ENCODE measurements around the gene SLC16A12. TPM values are rescaled to one million over a fixed set of nuclear protein-coding genes. Genes with fewer than 3 reads are reported as not detected.
"Not testable (repeated sequence)": the region's sequence is repeated elsewhere in the genome, so short reads cannot be mapped to it uniquely, and the experiment has no call there.

SLC16A12 gene
- polyA plus RNA-seq, 6 donors from 2014 or later = not detected

- Mint-ChIP-seq H3K36me3 (no peaks in the 10 kb centered on the region), H3K4me1 (peaks cover 4 to 15% (median 5%) of the 10 kb centered on the region in 3 donors), H3K9me3 (peaks cover 0 to 4% (median 0%) of the 10 kb centered on the region in 7 donors), H3K27ac (no peak overlapping the region), H3K27me3 (peaks cover 72 to 78% (median 73%) of the 10 kb centered on the region in 3 donors), H3K4me3 (peak overlapping the region in 5 of 8 donors; percentile 9 to 81 (median 58))
- no peak for ATAC-seq (ENCODE audit: low read depth in 2 of 2)
- no peak for DNase-seq
Observed at GRCh38 chr10:89536013-89536354, 590 bp upstream of the SLC16A12 start.

- Mint-ChIP-seq H3K4me1 (peaks cover 4 to 14% (median 5%) of the 10 kb centered on the region in 3 donors), H3K4me3 (peak overlapping the region in 5 of 8 donors; percentile 19 to 75 (median 53)), H3K27ac (no peak overlapping the region), H3K27me3 (peaks cover 69 to 77% (median 71%) of the 10 kb centered on the region in 3 donors), H3K9me3 (peaks cover 0 to 4% (median 0%) of the 10 kb centered on the region in 7 donors), H3K36me3 (no peaks in the 10 kb centered on the region)
- DNase-seq (no peak), ATAC-seq (ENCODE audit: low read depth in 2 of 2) (no peak)
Observed at GRCh38 chr10:89534826-89535166, 598 bp downstream of the SLC16A12 start.

- no peaks in the 10 kb centered on the region for H3K36me3 Mint-ChIP-seq
- no peak overlapping the region for H3K4me3 Mint-ChIP-seq
- no peak overlapping the region for H3K27ac Mint-ChIP-seq
- ATAC-seq (ENCODE audit: low read depth in 2 of 2) (no peak), DNase-seq (no peak)
- H3K27me3 Mint-ChIP-seq = peaks cover 50 to 65% (median 58%) of the 10 kb centered on the region in 3 donors
- H3K9me3 Mint-ChIP-seq = peaks cover 0 to 4% (median 0%) of the 10 kb centered on the region in 7 donors
- H3K4me1 Mint-ChIP-seq = peaks cover 4 to 14% (median 5%) of the 10 kb centered on the region in 3 donors
Observed at GRCh38 chr10:89532476-89532875, 2.9 kb downstream of the SLC16A12 start.

- Mint-ChIP-seq H3K27me3 (peaks cover 46 to 54% (median 50%) of the 10 kb centered on the region in 3 donors), H3K27ac (no peak overlapping the region), H3K4me1 (peaks cover 4 to 14% (median 5%) of the 10 kb centered on the region in 3 donors), H3K36me3 (no peaks in the 10 kb centered on the region), H3K4me3 (no peak overlapping the region), H3K9me3 (peaks cover 0 to 4% (median 0%) of the 10 kb centered on the region in 7 donors)
- DNase-seq (no peak), ATAC-seq (ENCODE audit: low read depth in 2 of 2) (no peak)
Observed at GRCh38 chr10:89531359-89531758, 4.0 kb downstream of the SLC16A12 start.

- H3K4me1 Mint-ChIP-seq; H3K36me3 Mint-ChIP-seq; H3K27ac Mint-ChIP-seq; H3K4me3 Mint-ChIP-seq; H3K9me3 Mint-ChIP-seq; ATAC-seq (ENCODE audit: low read depth in 2 of 2); DNase-seq: not testable (repeated sequence)
- peaks cover 40 to 43% (median 41%) of the 10 kb centered on the region in 3 donors for H3K27me3 Mint-ChIP-seq
Observed at GRCh38 chr10:89529711-89530110, 5.7 kb downstream of the SLC16A12 start.

GRCh38 chr10:89526358-89526757, 9.0 kb downstream of the SLC16A12 start:
- no peak for DNase-seq
- H3K4me3 Mint-ChIP-seq = no peak overlapping the region
- ATAC-seq (ENCODE audit: low read depth in 2 of 2) = no peak
- H3K27ac Mint-ChIP-seq = no peak overlapping the region
- H3K27me3 Mint-ChIP-seq = peaks cover 11 to 22% (median 11%) of the 10 kb centered on the region in 3 donors
- H3K4me1 Mint-ChIP-seq = no peaks in the 10 kb centered on the region
- H3K9me3 Mint-ChIP-seq = no peaks in the 10 kb centered on the region
- no peaks in the 10 kb centered on the region for H3K36me3 Mint-ChIP-seq

GRCh38 chr10:89525556-89525955, 9.8 kb downstream of the SLC16A12 start:
- H3K27me3 Mint-ChIP-seq = peaks cover 3 to 15% (median 7%) of the 10 kb centered on the region in 3 donors
- H3K4me1 Mint-ChIP-seq = no peaks in the 10 kb centered on the region
- no peak overlapping the region for H3K4me3 Mint-ChIP-seq

GRCh38 chr10:89524279-89524678, 11.1 kb downstream of the SLC16A12 start:
- Mint-ChIP-seq H3K4me1 (no peaks in the 10 kb centered on the region), H3K9me3 (no peaks in the 10 kb centered on the region), H3K27me3 (peaks cover 0 to 5% (median 4%) of the 10 kb centered on the region in 3 donors), H3K4me3 (no peak overlapping the region), H3K36me3 (no peaks in the 10 kb centered on the region), H3K27ac (no peak overlapping the region)
- no peak for DNase-seq
- no peak for ATAC-seq (ENCODE audit: low read depth in 2 of 2)

More at GRCh38 chr10:89525556-89525955, 9.8 kb downstream of the SLC16A12 start:
- no peak overlapping the region for H3K27ac Mint-ChIP-seq
- ATAC-seq (ENCODE audit: low read depth in 2 of 2) (no peak), DNase-seq (no peak)
- no peaks in the 10 kb centered on the region for H3K36me3 Mint-ChIP-seq
- H3K9me3 Mint-ChIP-seq = no peaks in the 10 kb centered on the region

GRCh38 chr10:89523274-89523673, 12.1 kb downstream of the SLC16A12 start:
- H3K4me1 Mint-ChIP-seq = no peaks in the 10 kb centered on the region
- DNase-seq (no peak), ATAC-seq (ENCODE audit: low read depth in 2 of 2) (no peak)
- H3K27ac Mint-ChIP-seq = no peak overlapping the region
- no peaks in the 10 kb centered on the region for H3K36me3 Mint-ChIP-seq
- H3K4me3 Mint-ChIP-seq = no peak overlapping the region
- H3K27me3 Mint-ChIP-seq = peaks cover 0 to 5% (median 4%) of the 10 kb centered on the region in 3 donors
- H3K9me3 Mint-ChIP-seq = no peaks in the 10 kb centered on the region

- no peak for DNase-seq
- Mint-ChIP-seq H3K36me3 (no peaks in the 10 kb centered on the region), H3K4me1 (no peaks in the 10 kb centered on the region), H3K9me3 (no peaks in the 10 kb centered on the region), H3K27me3 (peaks cover 0 to 5% (median 4%) of the 10 kb centered on the region in 3 donors), H3K27ac (no peak overlapping the region), H3K4me3 (no peak overlapping the region)
- ATAC-seq (ENCODE audit: low read depth in 2 of 2) = no peak
Observed at GRCh38 chr10:89522463-89522862, 12.9 kb downstream of the SLC16A12 start.

GRCh38 chr10:89521368-89521767, 14.0 kb downstream of the SLC16A12 start:
- no peaks in the 10 kb centered on the region for H3K4me1 Mint-ChIP-seq
- no peak overlapping the region for H3K4me3 Mint-ChIP-seq
- DNase-seq = no peak
- no peaks in the 10 kb centered on the region for H3K36me3 Mint-ChIP-seq
- no peak overlapping the region for H3K27ac Mint-ChIP-seq
- ATAC-seq (ENCODE audit: low read depth in 2 of 2) = no peak
- H3K9me3 Mint-ChIP-seq = no peaks in the 10 kb centered on the region
- H3K27me3 Mint-ChIP-seq = peaks cover 0 to 5% (median 4%) of the 10 kb centered on the region in 3 donors

GRCh38 chr10:89520706-89521105, 14.7 kb downstream of the SLC16A12 start:
- Mint-ChIP-seq H3K4me3 (no peak overlapping the region), H3K36me3 (no peaks in the 10 kb centered on the region), H3K9me3 (no peaks in the 10 kb centered on the region), H3K27ac (no peak overlapping the region), H3K4me1 (no peaks in the 10 kb centered on the region), H3K27me3 (peaks cover 0 to 5% (median 4%) of the 10 kb centered on the region in 3 donors)
- DNase-seq (no peak), ATAC-seq (ENCODE audit: low read depth in 2 of 2) (no peak)

- H3K9me3 Mint-ChIP-seq = no peaks in the 10 kb centered on the region
- no peak overlapping the region for H3K4me3 Mint-ChIP-seq
- peaks cover 0 to 4% (median 2%) of the 10 kb centered on the region in 3 donors for H3K27me3 Mint-ChIP-seq
- no peaks in the 10 kb centered on the region for H3K4me1 Mint-ChIP-seq
- ATAC-seq (ENCODE audit: low read depth in 2 of 2) (no peak), DNase-seq (no peak)
- no peaks in the 10 kb centered on the region for H3K36me3 Mint-ChIP-seq
- peak overlapping the region in 1 of 6 donors; percentile 43 for H3K27ac Mint-ChIP-seq
Observed at GRCh38 chr10:89518876-89519842, 16.2 kb downstream of the SLC16A12 start.

- Mint-ChIP-seq H3K27ac (peak overlapping the region in 1 of 6 donors; percentile 24), H3K36me3 (no peaks in the 10 kb centered on the region), H3K4me1 (no peaks in the 10 kb centered on the region), H3K9me3 (no peaks in the 10 kb centered on the region), H3K27me3 (peaks cover 0 to 4% (median 0%) of the 10 kb centered on the region in 3 donors), H3K4me3 (no peak overlapping the region)
- no peak for DNase-seq
- ATAC-seq (ENCODE audit: low read depth in 2 of 2) = no peak
Observed at GRCh38 chr10:89518108-89518507, 17.3 kb downstream of the SLC16A12 start.

All from naive B cell (primary cell).